A673 (cell line): ENCODE measurements around the gene MARK1. TPM values are rescaled to one million over a fixed set of nuclear protein-coding genes. Genes with fewer than 3 reads are reported as not detected.

Experiments used
- BruUV-seq: library from RNA; stranded (reverse); fragments of 400-500 nt; replicated peaks from 2 replicates; lab custom pipeline; 2021; lab: Mats Ljungman, UMichigan
- CTCF ChIA-PET: fragments of 300-600 bp; sonication (Branson Sonifier 250); formaldehyde crosslinking; loops from one replicate; lab custom pipeline; 2022; ENCODE audit warnings: antibody characterized with exemption; lab: Charles Lee
- POLR2A ChIA-PET: fragments of 300-600 bp; sonication (Branson Sonifier 250); formaldehyde crosslinking; loops from one replicate; lab custom pipeline; 2022; ENCODE audit warnings: antibody characterized with exemption; ENCODE audit not compliant: low non-redundant PET; lab: Charles Lee
- DNase-seq: peaks from one replicate; pipeline ENCODE4 v3.0.0-alpha.2; 2015; ENCODE audit warnings: low spot score
- H3K27ac ChIP-seq: fragments of 200-600 bp; sonication (generic); 2 replicates; pipeline ENCODE4 v1.5.1; 2016; ENCODE audit warnings: mixed run types, low read depth, mild to moderate bottlenecking, mixed read lengths, antibody characterized with exemption, low read length; ENCODE audit not compliant: poor library complexity, severe bottlenecking
- H3K27me3 ChIP-seq: fragments of 200-600 bp; sonication (generic); replicated peaks from 2 replicates; pipeline ENCODE4 v1.6.1; 2017; ENCODE audit warnings: mixed run types, low read depth, mild to moderate bottlenecking, mixed read lengths, antibody characterized with exemption, low read length; ENCODE audit not compliant: insufficient read depth, poor library complexity
- H3K36me3 ChIP-seq: fragments of 200-600 bp; sonication (generic); 2 replicates; pipeline ENCODE4 v1.6.1; 2016; ENCODE audit warnings: mixed run types, mild to moderate bottlenecking, mixed read lengths, antibody characterized with exemption, low read length; ENCODE audit not compliant: insufficient read depth, poor library complexity, severe bottlenecking
- H3K4me1 ChIP-seq: fragments of 200-600 bp; sonication (generic); 2 replicates; pipeline ENCODE4 v1.6.1; 2017; ENCODE audit warnings: mixed run types, mild to moderate bottlenecking, mixed read lengths, antibody characterized with exemption, low read length; ENCODE audit not compliant: insufficient read depth, poor library complexity, severe bottlenecking
- H3K4me3 ChIP-seq: fragments of 200-600 bp; sonication (generic); 2 replicates; pipeline ENCODE4 v1.5.1; 2016; ENCODE audit warnings: low read depth, mixed run types, mild to moderate bottlenecking, mixed read lengths, low read length; ENCODE audit not compliant: poor library complexity, severe bottlenecking
- H3K9me3 ChIP-seq: fragments of 200-600 bp; sonication (generic); 2 replicates; pipeline ENCODE4 v1.6.1; 2016; ENCODE audit warnings: mixed run types, low read depth, mild to moderate bottlenecking, mixed read lengths, antibody characterized with exemption, low read length; ENCODE audit not compliant: poor library complexity, severe bottlenecking
- CTCF ChIP-seq: fragments of 300-800, 200-600 bp; sonication (generic); conservative IDR thresholded peaks from 2 replicates; pipeline ENCODE4 v1.5.1; 2017; ENCODE audit warnings: low read depth, mild to moderate bottlenecking, antibody characterized with exemption, low read length, moderate library complexity, mixed read lengths
- EZH2 ChIP-seq: fragments of 200-600 bp; sonication (generic); IDR thresholded peaks from 2 replicates; pipeline ENCODE4 v1.6.1; 2017; ENCODE audit warnings: borderline replicate concordance, low read depth, mild to moderate bottlenecking, mixed read lengths, antibody characterized with exemption, low read length; ENCODE audit not compliant: poor library complexity, severe bottlenecking
- intact Hi-C: fragments of 100-400 bp; cut with micrococcal nuclease; formaldehyde crosslinking; loops from one replicate; pipeline ENCODE4 v1.10.0; 2022; ENCODE audit not compliant: unreplicated experiment
- total RNA-seq: library from RNA; stranded (reverse); gene quantifications from 2 replicates; pipeline ENCODE4 v1.2.3, GENCODE V29; 2021

MARK1 gene
- total RNA-seq, 1 experiment from 2014 or later, result 5.1 TPM

- no peak for DNase-seq
- no peaks in the 10 kb centered on the region for H3K36me3 ChIP-seq
- TF ChIP-seq EZH2, result no peak
- no peak for TF ChIP-seq CTCF
- POLR2A ChIA-PET, result no interaction called here
- BruUV-seq, result no TSS peak
- no peaks in the 10 kb centered on the region for H3K4me1 ChIP-seq
- no peaks in the 10 kb centered on the region for H3K9me3 ChIP-seq
- intact Hi-C loops, result no loop called here
- CTCF ChIA-PET, result no interaction called here
- no peak overlapping the region for H3K4me3 ChIP-seq
- no peak overlapping the region for H3K27ac ChIP-seq
- H3K27me3 ChIP-seq, result peaks cover 20% of the 10 kb centered on the region
Observed at GRCh38 chr1:220616836-220617235, 88.9 kb downstream of the MARK1 start.

DNA sequence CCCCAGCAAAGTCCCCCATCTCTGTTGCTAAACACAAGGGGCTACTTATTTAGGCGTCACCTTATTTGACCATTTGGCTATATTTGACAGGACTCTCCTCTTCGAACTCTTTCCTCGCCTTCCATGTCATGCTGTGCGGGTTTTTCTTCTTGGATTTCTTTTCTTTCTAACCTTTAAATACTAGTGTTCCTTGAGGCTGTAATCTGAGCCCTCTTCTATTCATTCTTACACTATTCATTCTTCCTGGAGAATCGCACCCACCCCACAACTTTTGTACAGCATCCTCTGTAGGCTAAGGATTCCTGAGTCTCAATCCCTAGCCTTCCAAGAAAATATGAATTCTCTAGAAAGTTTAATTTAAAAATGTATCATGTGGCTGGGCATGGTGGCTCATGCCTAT lies 100.5 kb downstream of the MARK1 start:
- H3K36me3 ChIP-seq, result no peaks in the 10 kb centered on the region
- H3K27ac ChIP-seq, result no peak overlapping the region
- no TSS peak for BruUV-seq
- H3K4me1 ChIP-seq, result no peaks in the 10 kb centered on the region
- ChIA-PET CTCF (no interaction called here), POLR2A (no interaction called here)
- TF ChIP-seq EZH2 (no peak), CTCF (no peak)
- no peaks in the 10 kb centered on the region for H3K9me3 ChIP-seq
- no peak for DNase-seq
- intact Hi-C loops, result no loop called here
- no peaks in the 10 kb centered on the region for H3K27me3 ChIP-seq
- H3K4me3 ChIP-seq, result no peak overlapping the region

DNA sequence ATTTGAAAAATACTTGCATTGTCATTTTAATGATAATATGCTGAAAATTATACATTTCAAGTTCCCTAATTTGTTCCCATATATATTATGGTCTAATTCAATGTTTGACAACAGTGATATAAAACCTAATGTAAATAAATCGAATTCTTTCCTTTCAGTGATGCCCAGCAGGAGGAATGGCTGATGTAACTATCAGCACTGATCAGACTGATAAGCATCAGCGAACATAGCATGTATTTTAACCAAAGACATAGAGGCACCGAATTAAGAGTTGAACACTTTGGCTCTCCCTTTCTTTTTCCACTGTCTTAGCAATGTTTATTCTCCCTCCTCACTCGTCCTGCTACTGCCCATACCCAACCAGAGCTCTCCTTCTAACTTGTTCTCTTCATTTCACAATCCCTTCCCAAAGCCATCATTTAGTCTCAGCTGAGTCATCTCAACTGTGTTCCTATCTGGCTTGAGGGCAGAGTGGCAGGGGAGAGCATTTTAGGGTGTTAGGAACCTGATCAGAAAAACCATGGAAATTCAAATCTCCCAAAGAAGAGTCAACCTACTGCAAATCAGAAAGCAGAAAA lies 103.4 kb downstream of the MARK1 start:
- intact Hi-C loops, result no loop called here
- ChIA-PET POLR2A (no interaction called here), CTCF (no interaction called here)
- H3K27ac ChIP-seq, result no peak overlapping the region
- H3K27me3 ChIP-seq, result peaks cover 5% of the 10 kb centered on the region
- DNase-seq, result no peak
- no peaks in the 10 kb centered on the region for H3K36me3 ChIP-seq
- H3K4me3 ChIP-seq, result no peak overlapping the region
- H3K4me1 ChIP-seq, result no peaks in the 10 kb centered on the region
- TF ChIP-seq CTCF, result no peak
- TF ChIP-seq EZH2, result no peak
- no TSS peak for BruUV-seq
- no peaks in the 10 kb centered on the region for H3K9me3 ChIP-seq
